Measurements from ENCODE around the gene EME2. TPM values are rescaled to one million over a fixed set of nuclear protein-coding genes. Genes with fewer than 3 reads are reported as not detected.

EME2 gene
- total and polyA plus RNA-seq, 7 donors: 2.6 to 11.3 (median 5.2) TPM

GRCh38 chr16:1815461-1815860, 42.9 kb downstream of the EME2 start:
- no peaks in the 10 kb centered on the region for H3K9me3 ChIP-seq
- TF ChIP-seq CTCF (IDR thresholded peaks at IDR 0.05): no peak
- H3K27ac ChIP-seq: no peak overlapping the region
- peaks cover 0 to 69% of the 10 kb centered on the region in 2 donors for H3K36me3 ChIP-seq (ENCODE audit: insufficient read depth in 1 of 2, low read depth in 1 of 2)
- no peaks in the 10 kb centered on the region for H3K27me3 ChIP-seq (ENCODE audit: insufficient read depth in 3 of 3, low read length in 2 of 3)
- no peaks in the 10 kb centered on the region for H3K4me1 ChIP-seq
- no peak overlapping the region for H3K4me3 ChIP-seq
- DNase-seq: no peak
- intact Hi-C loops (cut with DNase I): no loop called here
- 67 to 86% (median 78%) methylated on average over 11 of the region's 11 CpGs for WGBS, 3 donors
- ATAC-seq: peak in 2 of 4 donors; percentile 32 to 47

- intact Hi-C loops (cut with DNase I): no loop called here
- Histone ChIP-seq H3K4me1 (no peaks in the 10 kb centered on the region), H3K27ac (no peak overlapping the region), H3K9me3 (no peaks in the 10 kb centered on the region), H3K36me3 (ENCODE audit: insufficient read depth in 1 of 2, low read depth in 1 of 2) (peaks cover 0 to 74% of the 10 kb centered on the region in 2 donors), H3K4me3 (no peak overlapping the region), H3K27me3 (ENCODE audit: insufficient read depth in 3 of 3, low read length in 2 of 3) (no peaks in the 10 kb centered on the region)
- 87 to 94% (median 92%) methylated on average over 40 of the region's 40 CpGs for WGBS, 3 donors
- DNase-seq (no peak), ATAC-seq (peak in 1 of 4 donors; percentile 27)
- no peak for TF ChIP-seq CTCF (IDR thresholded peaks at IDR 0.05)
Observed at GRCh38 chr16:1816396-1817275, 44.0 kb downstream of the EME2 start.

GRCh38 chr16:1817276-1817589, 44.6 kb downstream of the EME2 start:
- no peaks in the 10 kb centered on the region for H3K4me1 ChIP-seq
- H3K9me3 ChIP-seq: no peaks in the 10 kb centered on the region
- intact Hi-C loops (cut with DNase I): no loop called here
- H3K27ac ChIP-seq: no peak overlapping the region
- no peak overlapping the region for H3K4me3 ChIP-seq
- WGBS, 3 donors: 88 to 95% (median 93%) methylated on average over 9 of the region's 9 CpGs
- DNase-seq (no peak), ATAC-seq (no peak)
- H3K27me3 ChIP-seq (ENCODE audit: insufficient read depth in 3 of 3, low read length in 2 of 3): no peaks in the 10 kb centered on the region
- no peak for TF ChIP-seq CTCF (IDR thresholded peaks at IDR 0.05)
- H3K36me3 ChIP-seq (ENCODE audit: insufficient read depth in 1 of 2, low read depth in 1 of 2): peaks cover 0 to 80% of the 10 kb centered on the region in 2 donors

GRCh38 chr16:1817716-1818115, 45.1 kb downstream of the EME2 start:
- Histone ChIP-seq H3K9me3 (no peaks in the 10 kb centered on the region), H3K4me3 (no peak overlapping the region), H3K36me3 (ENCODE audit: insufficient read depth in 1 of 2, low read depth in 1 of 2) (peaks cover 0 to 85% of the 10 kb centered on the region in 2 donors), H3K4me1 (no peaks in the 10 kb centered on the region), H3K27ac (no peak overlapping the region), H3K27me3 (ENCODE audit: insufficient read depth in 3 of 3, low read length in 2 of 3) (no peaks in the 10 kb centered on the region)
- ATAC-seq (no peak), DNase-seq (no peak)
- TF ChIP-seq CTCF (IDR thresholded peaks at IDR 0.05): no peak
- 88 to 90% (median 90%) methylated on average over 17 of the region's 17 CpGs for WGBS, 3 donors
- intact Hi-C loops (cut with DNase I): no loop called here

Data from psoas muscle (tissue), 8 donors.